Stromal cell of bone marrow (primary cell): ENCODE results near the gene ARHGAP15.
A peak's percentile ranks its signal among the peaks of the same experiment; 100 is the strongest.

Source experiments
- DNase-seq: peaks from one replicate; pipeline ENCODE4 v3.0.0-alpha.2; 2012; ENCODE audit warnings: low read depth

The ARHGAP15 gene

GRCh38 chr2:143582046-143582747 is 453.0 kb downstream of the ARHGAP15 start:
- DNase-seq = peak; percentile 12

- no peak for DNase-seq
Measured at GRCh38 chr2:143584936-143585335, 455.7 kb downstream of the ARHGAP15 start.

GRCh38 chr2:143586119-143586518 is 456.9 kb downstream of the ARHGAP15 start:
- DNase-seq = no peak

GRCh38 chr2:143588746-143589145 is 459.5 kb downstream of the ARHGAP15 start:
- no peak for DNase-seq

- DNase-seq = no peak
Measured at GRCh38 chr2:143594161-143594560, 464.9 kb downstream of the ARHGAP15 start.

GRCh38 chr2:143594745-143595144 is 465.5 kb downstream of the ARHGAP15 start:
- DNase-seq = no peak

GRCh38 chr2:143600116-143600515 is 470.9 kb downstream of the ARHGAP15 start:
- DNase-seq = peak; percentile 52

GRCh38 chr2:143601828-143602227 is 472.6 kb downstream of the ARHGAP15 start:
- DNase-seq = no peak

- DNase-seq = no peak
Measured at GRCh38 chr2:143603035-143603655, 473.9 kb downstream of the ARHGAP15 start.

- DNase-seq = no peak
Measured at GRCh38 chr2:143603846-143604565, 474.8 kb downstream of the ARHGAP15 start.

- DNase-seq = no peak
Measured at GRCh38 chr2:143604566-143604959, 475.3 kb downstream of the ARHGAP15 start.

GRCh38 chr2:143607231-143608062 is 478.2 kb downstream of the ARHGAP15 start:
- DNase-seq = no peak

- no peak for DNase-seq
Measured at GRCh38 chr2:143608063-143608423, 478.8 kb downstream of the ARHGAP15 start.

- DNase-seq = no peak
Measured at GRCh38 chr2:143608758-143609157, 479.5 kb downstream of the ARHGAP15 start.

- no peak for DNase-seq
Measured at GRCh38 chr2:143611336-143611735, 482.1 kb downstream of the ARHGAP15 start.

GRCh38 chr2:143615562-143615961 is 486.3 kb downstream of the ARHGAP15 start:
- DNase-seq = no peak

- DNase-seq = no peak
Measured at GRCh38 chr2:143616452-143616851, 487.2 kb downstream of the ARHGAP15 start.

GRCh38 chr2:143617803-143618415 is 488.7 kb downstream of the ARHGAP15 start:
- no peak for DNase-seq

- DNase-seq = no peak
Measured at GRCh38 chr2:143622106-143622505, 492.9 kb downstream of the ARHGAP15 start.

- no peak for DNase-seq
Measured at GRCh38 chr2:143623231-143623908, 494.2 kb downstream of the ARHGAP15 start.

- no peak for DNase-seq
Measured at GRCh38 chr2:143623909-143624260, 494.7 kb downstream of the ARHGAP15 start.
